Measurements from ENCODE around the gene DHRS11. TPM values are rescaled to one million over a fixed set of nuclear protein-coding genes. Genes with fewer than 3 reads are reported as not detected.

Gene DHRS11
- total RNA-seq, 1 experiment from 2014 or later: 11.8 TPM

- BruUV-seq (replicated peaks): no TSS peak
- ATAC-seq (no peak), DNase-seq (ENCODE audit: low read depth, low spot score) (no peak)
- intact Hi-C loops (cut with micrococcal nuclease; ENCODE audit: unreplicated experiment): no loop called here
- H3K27ac ChIP-seq (ENCODE audit: low read length): no peak overlapping the region
- in situ Hi-C loops (cut with HindIII; ENCODE audit: low pct_unique_long_range_greater_than_20kb, low sequenced_read_pairs): no loop called here
- ChIA-PET CTCF (no interaction called here), POLR2A (no interaction called here)
- no peaks in the 10 kb centered on the region for H3K4me1 ChIP-seq (ENCODE audit: control insufficient read depth, insufficient read depth, low read length)
- no peaks in the 10 kb centered on the region for H3K9me3 ChIP-seq (ENCODE audit: control insufficient read depth, insufficient read depth, low read depth, low read length)
- no peaks in the 10 kb centered on the region for H3K27me3 ChIP-seq (ENCODE audit: control insufficient read depth, insufficient read depth, low read length)
- H3K36me3 ChIP-seq (ENCODE audit: control insufficient read depth, insufficient read depth, low read length): peaks cover 17% of the 10 kb centered on the region
- no peak overlapping the region for H3K4me3 ChIP-seq (ENCODE audit: low read depth in 2 of 2, low read length in 2 of 2)
- no peak for TF ChIP-seq CTCF (IDR thresholded peaks at IDR 0.05)
- TF ChIP-seq SIN3A (IDR thresholded peaks at IDR 0.05; ENCODE audit: borderline replicate concordance, insufficient read depth, low read depth, low read length): no peak
- TF ChIP-seq POLR2AphosphoS5 (IDR thresholded peaks at IDR 0.05; ENCODE audit: low read depth, low read length): no peak
- TF ChIP-seq REST (IDR thresholded peaks at IDR 0.05; ENCODE audit: insufficient read depth in 1 of 2, low read depth in 2 of 2, low read length in 1 of 2): no peak
- no peak for TF ChIP-seq TCF7L2 (IDR thresholded peaks at IDR 0.05; ENCODE audit: low read depth, low read length)
Measured at GRCh38 chr17:36575028-36575427, 16.7 kb upstream of the DHRS11 start.

- ATAC-seq: no peak
- TF ChIP-seq REST (IDR thresholded peaks at IDR 0.05; ENCODE audit: insufficient read depth in 1 of 2, low read depth in 2 of 2, low read length in 1 of 2) (no peak), SIN3A (IDR thresholded peaks at IDR 0.05; ENCODE audit: borderline replicate concordance, insufficient read depth, low read depth, low read length) (no peak), POLR2AphosphoS5 (IDR thresholded peaks at IDR 0.05; ENCODE audit: low read depth, low read length) (no peak), TCF7L2 (IDR thresholded peaks at IDR 0.05; ENCODE audit: low read depth, low read length) (no peak), CTCF (IDR thresholded peaks at IDR 0.05) (no peak)
- H3K4me3 ChIP-seq (ENCODE audit: low read depth in 2 of 2, low read length in 2 of 2): no peak overlapping the region
- no TSS peak for BruUV-seq (replicated peaks)
- H3K27me3 ChIP-seq (ENCODE audit: control insufficient read depth, insufficient read depth, low read length): no peaks in the 10 kb centered on the region
- peaks cover 17% of the 10 kb centered on the region for H3K36me3 ChIP-seq (ENCODE audit: control insufficient read depth, insufficient read depth, low read length)
- in situ Hi-C loops (cut with HindIII; ENCODE audit: low pct_unique_long_range_greater_than_20kb, low sequenced_read_pairs): no loop called here
- no peaks in the 10 kb centered on the region for H3K4me1 ChIP-seq (ENCODE audit: control insufficient read depth, insufficient read depth, low read length)
- no peak for DNase-seq (ENCODE audit: low read depth, low spot score)
- no peaks in the 10 kb centered on the region for H3K9me3 ChIP-seq (ENCODE audit: control insufficient read depth, insufficient read depth, low read depth, low read length)
- ChIA-PET CTCF (no interaction called here), POLR2A (no interaction called here)
- no peak overlapping the region for H3K27ac ChIP-seq (ENCODE audit: low read length)
- intact Hi-C loops (cut with micrococcal nuclease; ENCODE audit: unreplicated experiment): no loop called here
Measured at GRCh38 chr17:36576793-36577192, 14.9 kb upstream of the DHRS11 start.

Measured in Panc1 (cell line).